Measurements from ENCODE around the gene RUSF1.
A peak's percentile ranks its signal among the peaks of the same experiment; 100 is the strongest.

Gene RUSF1

GRCh38 chr16:31467151-31467773 lies 40.9 kb downstream of the RUSF1 start:
- no peak for FAIRE-seq

DNA sequence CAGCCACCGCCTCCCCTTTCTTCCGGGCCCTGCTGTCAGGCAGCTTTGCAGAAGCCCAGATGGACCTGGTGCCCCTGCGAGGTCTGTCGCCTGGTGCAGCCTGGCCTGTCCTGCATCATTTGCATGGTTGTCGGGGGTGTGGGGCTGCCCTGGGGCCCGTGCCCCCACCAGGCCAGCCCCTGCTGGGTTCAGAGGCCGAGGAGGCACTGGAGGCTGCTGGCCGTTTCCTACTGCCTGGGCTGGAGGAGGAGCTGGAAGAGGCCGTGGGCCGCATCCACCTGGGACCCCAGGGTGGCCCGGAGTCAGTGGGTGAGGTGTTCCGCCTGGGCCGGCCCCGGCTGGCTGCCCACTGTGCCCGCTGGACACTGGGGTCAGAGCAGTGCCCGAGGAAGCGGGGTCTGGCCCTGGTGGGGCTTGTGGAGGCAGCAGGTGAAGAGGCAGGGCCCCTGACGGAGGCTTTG lies 41.8 kb downstream of the RUSF1 start:
- FAIRE-seq: no peak

DNA sequence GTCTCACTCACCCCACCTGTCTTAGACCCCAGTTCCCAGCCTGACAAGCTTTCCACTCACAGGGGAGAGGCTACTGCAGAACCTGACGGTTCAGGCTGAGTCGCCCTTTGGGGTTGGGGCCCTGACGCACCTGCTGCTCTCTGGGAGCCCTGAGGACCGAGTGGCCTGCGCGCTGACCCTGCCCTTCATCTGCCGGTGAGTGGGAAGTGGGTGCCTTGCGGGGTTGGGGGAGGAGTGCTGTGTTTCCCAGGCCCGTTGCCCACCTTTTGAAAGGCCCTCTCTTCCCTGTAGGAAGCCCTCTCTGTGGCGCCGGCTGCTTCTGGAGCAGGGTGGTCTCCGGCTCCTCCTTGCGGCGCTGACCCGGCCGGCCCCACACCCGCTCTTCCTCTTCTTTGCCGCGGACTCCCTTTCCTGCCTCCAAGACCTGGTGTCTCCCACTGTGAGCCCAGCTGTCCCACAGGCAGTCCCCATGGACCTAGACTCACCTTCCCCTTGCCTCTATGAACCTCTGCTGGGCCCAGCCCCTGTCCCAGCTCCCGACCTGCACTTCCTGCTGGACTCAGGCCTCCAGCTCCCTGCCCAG lies 42.3 kb downstream of the RUSF1 start:
- no peak for FAIRE-seq

- FAIRE-seq: no peak
Measured at GRCh38 chr16:31464781-31465260, 43.4 kb downstream of the RUSF1 start.

- no peak for FAIRE-seq
Measured at GRCh38 chr16:31464348-31464769, 43.8 kb downstream of the RUSF1 start.

- FAIRE-seq: no peak
Measured at GRCh38 chr16:31461921-31462804, 46.0 kb downstream of the RUSF1 start.

DNA sequence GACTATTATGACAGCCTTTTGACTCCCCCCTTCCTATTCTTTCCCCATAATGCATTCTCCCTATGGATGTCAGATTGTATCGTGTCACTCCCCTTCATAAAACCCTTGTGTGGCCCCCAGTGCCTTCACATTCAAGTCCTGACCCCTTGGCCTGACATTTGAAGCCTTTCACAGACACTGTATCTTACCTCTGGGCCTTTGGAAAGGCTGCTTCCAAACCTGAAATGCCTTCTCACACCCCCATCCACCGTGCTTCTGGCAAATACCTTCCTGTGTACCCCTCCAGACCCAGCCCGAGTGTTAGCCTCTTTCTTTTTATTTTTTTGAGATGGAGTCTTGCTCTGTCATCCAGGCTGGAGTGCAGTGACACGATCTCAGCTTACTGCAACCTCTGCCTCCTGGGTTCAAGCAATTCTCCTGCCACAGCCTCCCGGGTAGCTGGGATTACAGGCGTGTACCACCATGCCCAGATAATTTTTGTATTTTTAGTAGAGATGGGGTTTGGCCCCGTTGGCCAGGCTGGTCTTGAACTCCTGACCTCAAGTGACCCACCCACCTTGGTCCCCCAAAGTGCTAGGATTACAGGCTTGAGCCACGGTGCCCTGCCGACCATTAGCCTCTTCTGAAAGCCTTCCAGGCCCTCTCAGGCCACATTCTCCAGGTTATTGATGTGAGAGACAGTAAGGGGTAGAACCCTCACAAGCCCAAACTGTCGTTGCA lies 46.8 kb downstream of the RUSF1 start:
- FAIRE-seq: no peak

- FAIRE-seq: peak; percentile 89
Measured at GRCh38 chr16:31460582-31461002, 47.6 kb downstream of the RUSF1 start.

DNA sequence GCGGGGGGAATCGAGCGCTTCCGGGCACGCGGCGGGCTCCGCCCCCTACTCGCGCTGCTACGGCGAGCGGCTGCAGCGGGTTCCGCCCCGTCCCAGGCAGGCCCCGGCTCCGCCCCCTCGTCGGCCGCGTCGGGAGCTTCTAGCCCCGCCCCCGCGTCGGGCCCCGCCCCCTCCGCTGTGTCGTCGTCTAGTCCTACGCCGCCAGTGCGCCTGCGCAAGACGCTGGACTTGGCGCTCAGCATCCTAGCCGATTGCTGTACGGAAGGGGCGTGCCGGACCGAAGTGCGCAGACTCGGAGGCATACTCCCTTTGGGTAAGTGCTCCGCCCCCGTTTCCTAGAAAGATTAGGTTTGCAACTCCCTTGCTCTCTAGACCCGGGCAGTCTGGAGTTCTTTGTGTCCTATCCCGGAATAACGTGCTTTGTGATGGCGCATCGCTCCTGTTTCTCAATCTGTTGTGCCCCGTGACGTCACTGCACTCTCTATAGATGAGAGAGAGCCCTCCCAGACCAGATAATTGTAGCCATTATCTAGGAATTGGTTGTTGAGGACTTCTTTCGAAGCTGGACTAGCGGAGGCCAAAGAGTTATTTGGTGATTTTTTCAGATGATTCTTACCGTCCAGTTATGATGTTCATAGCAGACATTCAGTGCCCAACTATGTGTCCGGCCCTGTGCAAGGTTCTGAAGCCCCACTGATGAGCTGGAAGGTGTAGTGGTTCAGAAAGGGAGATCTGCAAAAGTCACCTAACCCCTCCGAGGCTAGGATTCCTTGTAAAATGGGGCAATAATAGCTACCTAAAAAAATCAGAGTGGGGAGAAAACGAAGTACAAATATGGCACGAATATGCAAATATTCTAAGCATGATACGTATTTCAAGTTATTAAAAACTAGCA lies 48.3 kb downstream of the RUSF1 start:
- FAIRE-seq: peak; percentile 59

DNA sequence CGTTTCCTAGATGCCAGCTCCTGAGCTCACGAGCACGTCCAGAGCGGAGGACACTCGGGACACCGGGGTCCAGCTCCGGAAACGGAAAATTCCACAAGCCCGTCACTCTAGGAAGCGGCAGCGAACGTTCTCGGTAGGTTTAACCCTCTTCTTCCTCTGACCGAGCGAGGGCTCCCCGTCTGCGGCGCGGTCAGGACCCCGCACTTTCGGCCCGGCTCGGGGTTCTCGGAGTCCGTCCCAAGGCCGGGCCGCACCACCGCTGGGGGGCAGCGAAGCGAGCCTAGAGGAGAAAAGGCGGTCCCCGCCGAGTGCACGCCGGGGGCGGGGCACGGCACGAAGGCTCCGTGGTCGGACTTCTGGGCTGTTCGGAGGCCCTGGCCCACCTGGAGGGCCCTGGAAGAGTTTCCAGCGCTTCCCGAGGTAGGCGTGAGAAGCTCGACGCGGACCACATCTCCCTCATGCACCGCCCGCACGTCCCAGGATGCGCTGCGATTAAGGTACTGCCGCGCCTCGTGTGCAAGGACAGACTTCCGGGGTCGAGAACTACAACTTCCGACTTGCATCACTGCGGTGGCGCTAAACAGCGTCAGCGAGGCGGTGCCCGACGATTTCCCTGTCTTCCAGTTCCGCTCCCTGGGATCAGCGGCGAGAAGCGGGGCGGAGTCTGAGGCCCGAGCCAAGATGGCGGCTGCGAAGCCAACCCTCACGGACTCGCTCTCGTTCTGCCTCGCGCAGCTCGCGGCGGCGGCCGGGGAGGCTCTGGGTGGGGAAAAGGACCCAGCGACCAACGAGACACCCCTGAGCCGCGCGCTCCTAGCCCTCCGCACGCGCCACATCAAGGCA lies 49.1 kb downstream of the RUSF1 start, which contains the start of gene ARMC5:
ARMC5 (plus strand) TSS at position 658 of the 843 bp plus-strand sequence; CDS start at position 682, 24 bp downstream.
- FAIRE-seq: peak; percentile 57

- no peak for FAIRE-seq
Measured at GRCh38 chr16:31458073-31458843, 49.9 kb downstream of the RUSF1 start.

GRCh38 chr16:31456988-31457360 lies 51.2 kb downstream of the RUSF1 start:
- no peak for FAIRE-seq

GRCh38 chr16:31455601-31456314 lies 52.4 kb downstream of the RUSF1 start:
- no peak for FAIRE-seq

GRCh38 chr16:31453255-31454204 lies 54.7 kb downstream of the RUSF1 start:
- no peak for FAIRE-seq

- no peak for FAIRE-seq
Measured at GRCh38 chr16:31452631-31453106, 55.5 kb downstream of the RUSF1 start.

- no peak for FAIRE-seq
Measured at GRCh38 chr16:31451681-31452351, 56.4 kb downstream of the RUSF1 start.

DNA sequence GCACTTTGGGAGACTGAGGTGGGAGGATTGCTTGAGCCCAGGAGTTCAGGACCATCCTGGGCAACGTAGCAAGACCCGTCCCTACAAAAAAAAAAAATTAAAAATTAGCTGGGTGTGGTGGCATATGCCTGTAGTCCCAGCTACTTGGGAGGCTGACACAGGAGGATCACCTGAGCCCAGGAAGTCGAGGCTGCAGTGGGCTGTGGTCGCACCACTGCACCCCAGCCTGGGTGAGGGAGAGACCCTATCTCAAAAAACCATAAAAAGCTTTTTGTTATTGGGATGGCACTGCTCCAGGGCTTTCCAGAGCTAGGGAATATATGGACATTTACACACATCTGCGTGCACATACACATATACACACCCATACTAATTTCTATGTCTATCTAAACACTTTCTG lies 57.0 kb downstream of the RUSF1 start:
- FAIRE-seq: no peak
